AG04449 (cell line): Measurements from ENCODE around the gene CCNK.
A peak's percentile ranks its signal among the peaks of the same experiment; 100 is the strongest.

Experiments used
- CTCF ChIA-PET: fragments of 350-600 bp; formaldehyde crosslinking; extraction: SDS; loops from one replicate; lab custom pipeline; 2021; ENCODE audit warnings: antibody characterized with exemption; lab: Yijun Ruan, JAX
- POLR2A ChIA-PET: fragments of 400-600, 350-600 bp; formaldehyde crosslinking; extraction: SDS; loops from one replicate; lab custom pipeline; 2020; ENCODE audit warnings: antibody characterized with exemption, inconsistent platforms; lab: Yijun Ruan, JAX
- DNase-seq: peaks from one replicate; pipeline ENCODE4 v3.0.0-alpha.2; 2010; ENCODE audit warnings: low read depth, low spot score
- H3K4me3 ChIP-seq: 2 replicates; pipeline ENCODE4 v1.5.1; 2011; ENCODE audit warnings: low read depth, mild to moderate bottlenecking, control low read depth, low read length
- CTCF ChIP-seq: IDR thresholded peaks from one replicate; pipeline ENCODE4 v1.5.1; 2011; ENCODE audit warnings: mild to moderate bottlenecking, moderate library complexity, low read length, control low read depth, inconsistent platforms; ENCODE audit not compliant: insufficient read depth; ENCODE audit errors: missing control alignments

CCNK gene

GRCh38 chr14:99437706-99438105, 43.5 kb upstream of the CCNK start:
- no peak overlapping the region for H3K4me3 ChIP-seq
- DNase-seq: no peak
- ChIA-PET POLR2A (no interaction called here), CTCF (interaction anchor here (0.9 to 1.1 kb wide), 3 partner anchors 13 to 49 kb away, joined by 3 to 4 read pairs (median 4); no protein-coding TSS in a partner anchor)
- no peak for TF ChIP-seq CTCF

- no peak for TF ChIP-seq CTCF
- DNase-seq: no peak
- no peak overlapping the region for H3K4me3 ChIP-seq
- ChIA-PET CTCF (interaction anchor here (1.1 to 1.6 kb wide), 4 partner anchors 9 to 32 kb away, joined by 3 to 5 read pairs (median 4); no protein-coding TSS in a partner anchor), POLR2A (no interaction called here)
Measured at GRCh38 chr14:99440278-99440677, 40.9 kb upstream of the CCNK start.

- ChIA-PET CTCF (interaction anchor here (1.1 to 1.6 kb wide), 4 partner anchors 10 to 31 kb away, joined by 3 to 5 read pairs (median 4); no protein-coding TSS in a partner anchor), POLR2A (no interaction called here)
- no peak for DNase-seq
- no peak overlapping the region for H3K4me3 ChIP-seq
- peak; percentile 19 for TF ChIP-seq CTCF
Measured at GRCh38 chr14:99441157-99441870, 39.9 kb upstream of the CCNK start.

- ChIA-PET CTCF (interaction anchor here (1.2 to 1.6 kb wide), 2 partner anchors 12 to 30 kb away, joined by 3 to 4 read pairs; no protein-coding TSS in a partner anchor), POLR2A (no interaction called here)
- DNase-seq: no peak
- no peak overlapping the region for H3K4me3 ChIP-seq
- no peak for TF ChIP-seq CTCF
Measured at GRCh38 chr14:99441918-99442317, 39.3 kb upstream of the CCNK start.

- ChIA-PET POLR2A (no interaction called here), CTCF (interaction anchor here (0.9 to 1.5 kb wide), 2 partner anchors 11 to 30 kb away, joined by 4 to 5 read pairs; no protein-coding TSS in a partner anchor)
- no peak for DNase-seq
- no peak overlapping the region for H3K4me3 ChIP-seq
- no peak for TF ChIP-seq CTCF
Measured at GRCh38 chr14:99445931-99446330, 35.3 kb upstream of the CCNK start.

GRCh38 chr14:99447739-99448138, 33.5 kb upstream of the CCNK start:
- POLR2A ChIA-PET: no interaction called here
- no peak overlapping the region for H3K4me3 ChIP-seq
- DNase-seq: no peak
- TF ChIP-seq CTCF: no peak
- CTCF ChIA-PET: interaction anchor here (2.3 kb wide), 1 partner anchor 9 kb away, joined by 6 read pairs; no protein-coding TSS in a partner anchor
